Transverse colon (tissue), 4 donors: Measurements from ENCODE around the gene ADIPOR1. TPM values are rescaled to one million over a fixed set of nuclear protein-coding genes. Genes with fewer than 3 reads are reported as not detected.
"Not testable (repeated sequence)": the region's sequence is repeated elsewhere in the genome, so short reads cannot be mapped to it uniquely, and the experiment has no call there.

Experiments
- DNase-seq: peaks from one replicate; pipeline ENCODE4 v3.0.0-alpha.2; 2019
- H3K27ac ChIP-seq, 4 donors: fragments of 200-600 bp; sonication (generic); 2 replicates each; pipeline ENCODE4 v1.5.1; 2016 to 2018; ENCODE audit warnings: inconsistent platforms in 4 of 4
- H3K27me3 ChIP-seq: fragments of 200-600 bp; sonication (generic); 2 replicates; pipeline ENCODE4 v1.5.1; 2017; ENCODE audit warnings: inconsistent platforms
- H3K36me3 ChIP-seq, 4 donors: fragments of 200-600 bp; sonication (generic); 2 replicates each; pipeline ENCODE4 v1.5.1; 2017 to 2019; ENCODE audit warnings: inconsistent platforms in 4 of 4
- H3K4me1 ChIP-seq, 4 donors: fragments of 200-600 bp; sonication (generic); 2 replicates each; pipeline ENCODE4 v1.5.1; 2017 to 2020; ENCODE audit warnings: inconsistent platforms in 4 of 4
- H3K4me3 ChIP-seq, 4 donors: fragments of 200-600 bp; sonication (generic); 1 replicate in 1 of 4; 2 replicates in 3 of 4; pipeline versions ENCODE4 v1.5.1 to v1.6.1; 2017 to 2019; ENCODE audit warnings: inconsistent platforms in 4 of 4
- H3K9me3 ChIP-seq, 2 donors: fragments of 200-600 bp; sonication (generic); 2 replicates each; pipeline ENCODE4 v1.5.1; 2017 to 2019; ENCODE audit warnings: inconsistent platforms in 2 of 2
- CTCF ChIP-seq, 5 experiments: fragments of 200-600 bp in 3 of 5; fragments of 450-650 bp in 2 of 5; sonication (generic) in 3 of 5; IDR thresholded peaks; 1 replicate in 2 of 5; 2 replicates in 3 of 5; pipeline ENCODE4 v1.5.1; 2016 to 2017; ENCODE audit warnings: antibody characterized with exemption in 5 of 5, inconsistent platforms in 3 of 5, mild to moderate bottlenecking in 2 of 5, moderate library complexity in 1 of 5
- EP300 ChIP-seq: sonication (generic); formaldehyde crosslinking; IDR thresholded peaks from one replicate; pipeline ENCODE4 v1.6.1; 2017; ENCODE audit warnings: antibody characterized with exemption, low read depth
- POLR2A ChIP-seq: fragments of 450-650 bp; IDR thresholded peaks from one replicate; pipeline ENCODE4 v1.6.1; 2016; ENCODE audit warnings: antibody characterized with exemption, mild to moderate bottlenecking, moderate library complexity
- POLR2AphosphoS5 ChIP-seq, 3 donors: sonication (generic); formaldehyde crosslinking; IDR thresholded peaks; one replicate each; pipeline ENCODE4 v1.6.1; 2016; ENCODE audit warnings: antibody characterized with exemption in 3 of 3
- WGBS, 2 donors: methylation state at CpG; one replicate each; pipeline ENCODE4 v1.1.5; 2018; ENCODE audit warnings: low coverage in 1 of 2; 5-methylcytosine and 5-hydroxymethylcytosine counted together
- in situ Hi-C, 4 donors: fragments of 200-750 bp; cut with MboI; loops; one replicate each; pipeline versions ENCODE4 v1.15.0 to v1.15.1; 2017; ENCODE audit warnings: low sequenced_read_pairs in 3 of 4, low pct_ligation_motif_present in 1 of 4, low pct_unique_long_range_greater_than_20kb in 1 of 4
- intact Hi-C: fragments of 100-400 bp; cut with DNase I; formaldehyde crosslinking; loops from one replicate; pipeline ENCODE4 v1.15.1; 2023; ENCODE audit warnings: low total_unique reads
- total RNA-seq, 4 donors: library from RNA; depleted of rRNA; stranded (reverse); fragments of >200 nt; gene quantifications; one replicate each; pipeline ENCODE4 v1.1.0, GENCODE V29; 2016

ADIPOR1 gene
- total RNA-seq, 4 donors from 2014 or later = 19.1 to 103 (median 60.6) TPM

- TF ChIP-seq EP300 (no peak), CTCF (IDR thresholded peaks at IDR 0.05) (no peak), POLR2A (no peak), POLR2AphosphoS5 (IDR thresholded peaks at IDR 0.05) (no peak)
- Histone ChIP-seq H3K9me3 (no peaks in the 10 kb centered on the region), H3K27ac (no peak overlapping the region), H3K4me3 (no peak overlapping the region), H3K4me1 (no peaks in the 10 kb centered on the region), H3K27me3 (no peaks in the 10 kb centered on the region), H3K36me3 (peaks cover 0 to 60% (median 28%) of the 10 kb centered on the region in 4 donors)
- intact Hi-C loops (no loop called here), in situ Hi-C loops (no loop called here)
- no peak for DNase-seq
- WGBS, 2 donors = 81 to 95% methylated on average over 4 of the region's 4 CpGs
Measured at GRCh38 chr1:202941372-202941771, 16.7 kb downstream of the ADIPOR1 start.

- Histone ChIP-seq H3K36me3 (peaks cover 0 to 53% (median 24%) of the 10 kb centered on the region in 4 donors), H3K27me3 (no peaks in the 10 kb centered on the region), H3K27ac (no peak overlapping the region), H3K4me3 (no peak overlapping the region), H3K4me1 (no peaks in the 10 kb centered on the region), H3K9me3 (no peaks in the 10 kb centered on the region)
- no peak for DNase-seq
- TF ChIP-seq POLR2AphosphoS5 (IDR thresholded peaks at IDR 0.05) (no peak), EP300 (no peak), POLR2A (no peak), CTCF (IDR thresholded peaks at IDR 0.05) (no peak)
- in situ Hi-C loops = no loop called here
- intact Hi-C loops = no loop called here
Measured at GRCh38 chr1:202940561-202940960, 17.6 kb downstream of the ADIPOR1 start.

- Histone ChIP-seq H3K27me3 (no peaks in the 10 kb centered on the region), H3K4me3 (no peak overlapping the region), H3K9me3 (no peaks in the 10 kb centered on the region), H3K27ac (no peak overlapping the region), H3K36me3 (peaks cover 0 to 32% (median 14%) of the 10 kb centered on the region in 4 donors), H3K4me1 (no peaks in the 10 kb centered on the region)
- 87 to 89% methylated on average over 3 to 5 of the region's 5 CpGs for WGBS, 2 donors
- in situ Hi-C loops (no loop called here), intact Hi-C loops (no loop called here)
- TF ChIP-seq POLR2A = no peak
- no peak for TF ChIP-seq POLR2AphosphoS5 (IDR thresholded peaks at IDR 0.05)
- TF ChIP-seq CTCF (IDR thresholded peaks at IDR 0.05) = no peak
- TF ChIP-seq EP300 = no peak
- no peak for DNase-seq
Measured at GRCh38 chr1:202938287-202938925, 19.7 kb downstream of the ADIPOR1 start.

GRCh38 chr1:202936409-202936808 is 21.7 kb downstream of the ADIPOR1 start:
- H3K27me3 ChIP-seq, in situ Hi-C loops, H3K4me1 ChIP-seq, H3K27ac ChIP-seq, H3K9me3 ChIP-seq, intact Hi-C loops, H3K4me3 ChIP-seq, DNase-seq: not testable (repeated sequence)
- peaks cover 0 to 12% (median 6%) of the 10 kb centered on the region in 4 donors for H3K36me3 ChIP-seq
- WGBS, 2 donors = 100% methylated on average over 1 of the region's 6 CpGs; no CpG with 5 or more reads in 1 of the 2 donors

- Histone ChIP-seq H3K27ac (no peak overlapping the region), H3K4me1 (no peaks in the 10 kb centered on the region), H3K4me3 (no peak overlapping the region), H3K9me3 (peaks cover 0 to 3% of the 10 kb centered on the region in 2 donors), H3K36me3 (peaks cover 0 to 6% (median 3%) of the 10 kb centered on the region in 4 donors), H3K27me3 (no peaks in the 10 kb centered on the region)
- in situ Hi-C loops (no loop called here), intact Hi-C loops (no loop called here)
- DNase-seq = no peak
- no peak for TF ChIP-seq POLR2A
- TF ChIP-seq POLR2AphosphoS5 (IDR thresholded peaks at IDR 0.05) = no peak
- TF ChIP-seq EP300 = no peak
- no peak for TF ChIP-seq CTCF (IDR thresholded peaks at IDR 0.05)
- WGBS, 2 donors = 73 to 83% methylated on average over 1 to 3 of the region's 3 CpGs
Measured at GRCh38 chr1:202935844-202936243, 22.3 kb downstream of the ADIPOR1 start.
